ENCODE measurements around the gene CELSR2.

CELSR2 gene

GRCh38 chr1:109306832-109307273 lies 57.5 kb downstream of the CELSR2 start, which contains the start of gene MYBPHL:
Gene MYBPHL (minus strand): TSS chr1:109307011. CDS start chr1:109306991, 20 bp downstream.
- no peak for TF ChIP-seq CTCF (IDR thresholded peaks at IDR 0.05; ENCODE audit: control extremely low read depth, extremely low read depth, low read depth, missing control alignments)
- CTCF ChIA-PET, result interaction anchor here (1.4 to 4.7 kb wide), 3 partner anchors 10 to 226 kb away, joined by 3 to 24 read pairs (median 8); no protein-coding TSS in a partner anchor
- no peak for DNase-seq (ENCODE audit: extremely low spot score)
- POLR2A ChIA-PET, result no interaction called here

- no peak for TF ChIP-seq CTCF (IDR thresholded peaks at IDR 0.05; ENCODE audit: control extremely low read depth, extremely low read depth, low read depth, missing control alignments)
- CTCF ChIA-PET, result interaction anchor here (1.0 to 4.7 kb wide), 4 partner anchors 9 to 225 kb away, joined by 3 to 24 read pairs (median 4); no protein-coding TSS in a partner anchor
These were observed 58.1 kb downstream of the CELSR2 start for GRCh38 chr1:109307274-109308021.

GRCh38 chr1:109309347-109309746 lies 60.0 kb downstream of the CELSR2 start:
- ChIA-PET CTCF (interaction anchor here (1.4 kb wide), 1 partner anchor 12 kb away, joined by 3 read pairs; no protein-coding TSS in a partner anchor), POLR2A (no interaction called here)
- no peak for TF ChIP-seq CTCF (IDR thresholded peaks at IDR 0.05; ENCODE audit: control extremely low read depth, extremely low read depth, low read depth, missing control alignments)
- DNase-seq (ENCODE audit: extremely low spot score), result no peak

More at GRCh38 chr1:109307274-109308021, 58.1 kb downstream of the CELSR2 start:
- DNase-seq (ENCODE audit: extremely low spot score), result no peak
- POLR2A ChIA-PET, result no interaction called here

- POLR2A ChIA-PET, result no interaction called here
- no peak for DNase-seq (ENCODE audit: extremely low spot score)
- CTCF ChIA-PET, result interaction anchor here (1.1 to 1.4 kb wide), 2 partner anchors 9 to 45 kb away, joined by 3 to 4 read pairs; no protein-coding TSS in a partner anchor
- no peak for TF ChIP-seq CTCF (IDR thresholded peaks at IDR 0.05; ENCODE audit: control extremely low read depth, extremely low read depth, low read depth, missing control alignments)
These were observed 62.9 kb downstream of the CELSR2 start for GRCh38 chr1:109312246-109312645.

- CTCF ChIA-PET, result no interaction called here
- DNase-seq (ENCODE audit: extremely low spot score), result no peak
- POLR2A ChIA-PET, result no interaction called here
- TF ChIP-seq CTCF (IDR thresholded peaks at IDR 0.05; ENCODE audit: control extremely low read depth, extremely low read depth, low read depth, missing control alignments), result no peak
These were observed 63.8 kb downstream of the CELSR2 start for GRCh38 chr1:109312978-109313775.

- CTCF ChIA-PET, result interaction anchor here (1.2 to 1.3 kb wide), 2 partner anchors 13 to 20 kb away, joined by 3 to 4 read pairs; no protein-coding TSS in a partner anchor
- TF ChIP-seq CTCF (IDR thresholded peaks at IDR 0.05; ENCODE audit: control extremely low read depth, extremely low read depth, low read depth, missing control alignments), result no peak
- POLR2A ChIA-PET, result no interaction called here
These were observed 65.5 kb downstream of the CELSR2 start for GRCh38 chr1:109314795-109315194.

More at GRCh38 chr1:109314795-109315194, 65.5 kb downstream of the CELSR2 start:
- no peak for DNase-seq (ENCODE audit: extremely low spot score)

All from GM10248 (cell line).